Inferior parietal cortex (tissue), 1 donor: ENCODE data around the gene EYS.
A peak's percentile ranks its signal among the peaks of the same experiment; 100 is the strongest.

Source experiments
- DNase-seq: peaks from one replicate; pipeline ENCODE4 v3.0.0-alpha.2; 2016; ENCODE audit errors: extremely low spot score

The EYS gene

DNA sequence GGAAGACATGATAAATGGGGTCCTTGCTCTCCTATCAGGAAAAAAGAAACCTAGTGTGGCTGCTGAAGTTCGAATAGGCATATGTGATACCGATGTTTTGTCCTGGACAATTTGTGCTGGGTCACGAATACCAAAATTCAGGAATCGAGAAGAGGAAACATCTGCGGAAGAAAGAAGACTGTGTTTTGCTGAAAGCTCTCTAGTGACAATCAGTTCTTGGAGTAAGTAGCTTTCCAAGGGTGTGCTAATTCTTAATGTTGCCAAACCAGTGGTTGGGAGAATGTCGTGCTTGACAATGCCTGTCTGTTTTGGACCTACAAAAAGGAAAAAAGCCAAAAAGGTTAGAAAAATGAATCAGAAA, 1115.4 kb downstream of the EYS start:
- DNase-seq: no peak

DNA sequence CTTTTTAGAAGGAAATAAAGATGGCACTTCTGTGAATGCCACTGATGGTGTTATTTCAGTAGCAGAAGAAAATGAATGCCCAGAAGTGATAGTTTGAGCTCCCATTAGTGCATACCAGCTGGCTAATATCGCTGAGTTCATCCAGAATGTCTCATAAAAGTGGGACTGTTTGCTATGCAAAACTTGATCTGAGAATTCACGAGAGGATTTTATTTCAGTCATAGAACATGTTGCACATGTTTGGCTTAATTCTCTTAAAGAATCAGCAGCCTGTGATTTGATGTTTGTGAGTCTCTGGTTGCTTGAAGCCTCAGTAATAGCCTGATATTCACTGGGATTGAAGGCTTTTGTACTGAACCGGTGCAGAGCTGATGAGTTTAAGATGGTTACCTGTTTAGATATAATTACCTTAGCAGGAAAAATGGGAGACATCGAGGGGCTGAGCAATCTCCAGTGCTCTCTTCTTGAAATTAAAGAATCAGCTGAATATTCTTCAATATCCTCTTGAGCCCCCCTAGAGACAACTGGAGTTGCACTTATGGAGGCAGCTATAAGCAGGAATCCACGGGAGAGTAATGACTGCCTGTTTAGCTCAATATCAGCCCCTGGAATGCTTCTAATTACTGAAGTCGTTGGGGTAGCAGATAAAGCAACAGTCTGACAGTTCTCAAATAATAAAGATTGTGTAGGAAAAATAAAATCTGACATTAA, 1115.9 kb downstream of the EYS start:
- DNase-seq: no peak

DNA sequence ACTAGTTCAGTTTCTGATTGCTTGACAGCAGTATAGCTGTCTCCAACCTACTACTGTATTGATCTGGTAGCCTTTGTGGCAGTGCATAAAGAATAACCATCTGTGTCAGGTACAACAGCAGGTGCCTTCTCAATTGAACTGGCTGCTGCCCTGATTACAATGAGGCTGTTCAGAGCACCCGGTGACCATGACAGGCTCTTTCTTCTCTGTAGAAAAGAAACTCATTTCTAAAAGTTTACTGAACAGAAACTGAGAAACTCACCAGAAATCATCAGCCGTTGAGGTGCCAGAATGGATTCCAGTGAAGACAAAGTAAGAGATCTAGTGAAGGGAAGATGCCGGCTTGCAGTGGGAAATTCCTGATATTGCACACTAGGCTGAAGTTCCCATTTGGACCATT, 1117.1 kb downstream of the EYS start:
- DNase-seq: no peak

DNA sequence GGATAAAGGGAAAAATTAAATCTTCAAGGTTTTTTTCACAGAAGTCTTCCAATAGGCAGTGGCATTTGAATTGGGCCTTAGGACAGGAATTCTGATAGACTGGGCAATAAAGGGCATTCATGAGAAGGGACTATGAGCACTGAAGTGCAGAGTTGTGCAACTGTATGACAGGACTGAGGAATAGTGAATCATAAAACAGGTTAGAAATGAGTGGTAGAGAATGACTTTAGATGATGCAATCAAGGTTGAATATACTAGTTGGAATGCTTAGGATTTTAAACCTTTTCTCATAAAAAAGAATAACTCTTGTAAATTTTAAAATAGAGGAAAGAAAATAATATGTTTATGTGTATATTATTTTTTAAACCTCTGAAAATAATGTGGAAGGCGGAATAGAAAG, 1126.7 kb downstream of the EYS start:
- DNase-seq: no peak

DNA sequence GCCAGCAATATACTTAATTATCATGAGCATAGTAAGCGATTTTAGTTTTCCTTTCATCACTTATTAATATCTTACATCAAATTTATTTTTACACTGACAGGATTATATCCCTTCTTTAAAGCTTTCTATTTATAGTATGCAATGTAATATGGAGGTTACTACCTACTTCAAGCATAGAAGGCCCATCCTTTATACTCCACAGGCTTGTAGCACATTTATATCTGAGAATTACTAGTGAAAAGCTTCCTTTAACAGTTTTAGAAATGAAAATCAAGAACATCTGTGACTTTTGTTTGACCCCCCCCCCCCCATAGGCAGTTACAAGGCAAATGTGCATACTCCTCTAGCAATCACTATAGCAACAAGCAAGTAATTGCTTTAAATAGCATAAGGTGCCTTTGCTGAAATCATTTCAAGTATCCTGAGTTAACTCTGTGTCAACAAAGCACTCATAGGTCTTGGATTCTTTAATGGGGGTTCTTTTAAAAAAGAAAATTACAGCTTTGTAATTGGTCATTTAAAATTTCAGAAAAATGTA, 1153.7 kb downstream of the EYS start:
- no peak for DNase-seq

DNA sequence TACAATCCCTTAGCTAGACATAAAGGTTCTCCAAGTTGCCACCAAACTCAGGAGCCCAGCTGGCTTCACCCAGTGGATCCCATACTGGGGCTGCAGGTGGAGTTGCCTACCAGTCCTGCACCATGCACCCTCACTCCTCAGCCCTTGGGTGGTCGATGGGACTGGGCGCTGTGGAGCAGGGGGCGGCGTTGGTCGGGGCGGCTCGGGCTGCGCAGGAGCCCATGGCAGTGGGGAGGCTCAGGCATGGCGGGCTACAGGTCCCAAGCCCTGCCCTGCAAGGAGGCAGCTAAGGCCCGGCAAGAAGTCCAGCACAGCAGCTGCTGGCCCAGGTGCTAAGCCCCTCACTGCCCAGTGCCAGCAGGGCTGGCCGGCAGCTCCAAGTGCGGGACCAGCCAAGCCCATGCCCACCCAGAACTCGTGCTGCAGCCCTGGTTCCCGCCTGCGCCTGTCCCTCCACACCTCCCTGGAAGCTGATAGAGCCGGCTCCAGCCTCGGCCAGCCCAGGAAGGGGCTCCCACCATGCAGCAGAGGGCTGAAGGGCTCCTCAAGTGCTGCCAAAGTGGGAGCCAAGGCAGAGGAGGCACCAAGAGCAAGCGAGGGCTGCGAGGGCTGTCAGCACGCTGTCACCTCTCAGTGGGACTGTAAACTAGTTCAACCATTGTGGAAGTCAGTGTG, 1159.3 kb downstream of the EYS start:
- no peak for DNase-seq

DNA sequence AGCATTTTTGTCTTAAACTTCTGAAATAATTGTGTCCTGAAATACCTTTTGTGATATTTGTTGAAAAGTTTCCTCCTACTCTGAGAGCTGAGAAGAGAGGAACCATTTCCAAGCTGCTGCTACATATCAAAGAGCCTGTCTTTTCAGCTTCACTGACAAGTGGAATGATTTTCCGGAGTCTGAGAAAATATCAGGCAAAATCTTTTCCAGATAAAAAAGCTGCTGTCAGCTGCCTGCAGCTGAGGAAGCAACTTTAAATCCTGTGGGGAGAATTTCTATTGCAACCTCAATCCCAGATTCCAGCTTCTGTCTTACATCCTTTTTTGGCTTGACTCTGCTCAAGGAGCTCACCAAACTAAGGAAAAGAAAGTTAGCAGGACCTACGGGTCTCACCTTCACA, 1167.1 kb downstream of the EYS start:
- no peak for DNase-seq

DNA sequence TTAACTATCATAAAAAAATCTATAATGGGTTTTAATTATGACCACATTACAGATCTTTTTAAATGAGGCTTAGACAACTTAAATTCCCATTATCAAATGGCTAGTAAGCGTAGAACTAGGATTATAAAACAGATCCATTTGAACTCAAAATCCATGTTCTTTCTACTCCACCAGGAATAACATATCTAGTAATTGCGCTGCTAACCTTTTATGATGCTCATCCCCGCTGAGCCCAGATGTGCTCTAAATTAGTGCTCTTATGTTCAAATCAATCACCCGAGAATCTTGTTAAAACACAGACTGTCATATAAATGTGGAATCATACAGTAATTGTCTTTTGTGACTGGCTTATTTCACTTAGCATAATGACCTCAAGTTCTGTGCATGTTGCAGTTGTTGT, 1168.3 kb downstream of the EYS start:
- DNase-seq: no peak

DNA sequence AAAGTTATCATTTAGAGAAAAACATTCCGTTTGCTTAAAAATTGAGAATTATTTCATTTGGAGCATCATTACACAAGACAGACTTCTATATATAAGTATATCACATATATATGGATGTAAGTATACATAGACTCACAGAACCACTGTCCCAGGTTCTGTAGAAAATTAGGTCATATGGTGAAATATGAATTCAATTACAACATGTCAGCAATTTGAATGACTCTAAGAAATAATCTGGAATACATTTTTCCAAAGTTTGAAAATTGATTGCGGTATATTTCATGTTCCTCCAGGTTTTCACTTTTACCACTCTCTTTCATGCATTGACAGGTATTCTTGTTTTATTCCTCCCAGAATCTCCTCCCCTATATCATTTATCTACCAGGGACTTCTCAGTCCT, 1179.1 kb downstream of the EYS start:
- no peak for DNase-seq

DNA sequence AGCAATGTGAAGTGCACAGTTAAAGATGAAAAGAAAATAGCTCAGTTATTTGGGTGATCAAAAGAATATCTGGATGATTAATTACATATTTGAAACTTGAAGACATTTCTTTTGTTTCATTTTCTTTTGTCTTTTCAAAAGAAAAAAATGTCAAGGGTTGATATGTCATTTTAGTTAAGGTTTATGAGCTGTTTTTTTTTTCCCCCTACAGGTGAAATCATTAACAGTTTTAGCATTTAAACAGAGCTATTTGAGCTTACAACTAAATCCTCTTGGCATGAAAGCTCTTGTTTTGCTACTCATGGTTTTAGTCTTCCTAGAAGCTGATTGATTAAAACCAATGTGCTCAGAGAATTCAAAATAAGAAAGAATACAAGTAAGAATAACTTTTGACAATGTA, 1184.2 kb downstream of the EYS start:
- no peak for DNase-seq

DNA sequence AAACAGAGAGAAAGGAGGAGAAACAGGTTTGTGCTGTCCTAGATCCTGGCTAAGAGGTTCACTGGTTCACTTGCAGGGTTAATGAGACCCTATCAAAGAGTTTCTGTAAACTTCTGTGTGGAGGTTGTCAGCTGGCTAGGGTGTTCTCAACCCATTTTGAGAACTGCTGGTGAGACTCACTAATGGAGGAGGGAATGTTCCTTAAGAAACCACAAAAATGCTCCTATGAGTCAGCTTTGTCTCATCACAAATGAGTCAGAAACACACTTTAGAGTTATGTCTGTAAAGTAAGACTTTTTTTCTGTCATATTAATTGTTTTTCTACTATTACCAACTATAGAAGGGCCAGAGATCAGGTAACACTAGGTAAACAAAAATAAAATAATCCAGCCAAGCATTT, 1187.0 kb downstream of the EYS start:
- peak; percentile 36 for DNase-seq

DNA sequence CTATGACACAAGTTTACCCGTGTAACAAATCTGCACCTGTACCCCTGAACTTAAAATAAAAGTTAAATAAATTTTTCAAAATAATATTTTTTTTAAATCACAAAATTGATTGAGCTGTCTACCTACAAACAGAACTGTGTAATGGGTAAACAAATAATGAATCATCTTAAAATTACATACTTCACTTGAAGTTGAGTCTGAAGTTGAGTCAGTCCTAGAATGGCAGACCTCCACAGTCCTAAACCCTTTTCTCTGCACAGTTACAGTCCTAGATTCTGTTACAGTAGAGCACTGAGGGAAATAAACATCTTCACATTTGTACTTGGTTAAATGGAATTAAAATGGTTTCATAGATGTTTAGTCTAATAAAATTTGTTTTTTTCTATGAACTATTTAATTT, 1190.6 kb downstream of the EYS start:
- DNase-seq: no peak

DNA sequence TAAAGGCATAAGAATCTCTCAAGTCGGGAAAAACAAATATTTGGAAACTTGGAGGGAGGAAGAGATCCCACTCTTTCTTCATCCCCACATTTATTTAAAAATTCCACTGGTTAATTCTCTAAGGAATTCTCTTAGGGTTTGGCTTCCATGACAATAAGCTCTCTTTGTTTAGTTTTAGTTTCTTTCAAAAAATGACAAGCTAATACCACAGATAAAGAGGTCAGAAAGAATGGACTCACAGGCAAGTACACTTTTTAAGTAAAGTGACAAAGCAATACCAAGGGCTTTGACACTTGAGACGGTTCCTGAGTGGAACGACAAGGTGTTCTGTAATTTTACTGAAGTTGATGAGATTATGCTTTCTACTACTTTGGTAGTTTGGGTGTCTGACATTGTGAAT, 1199.4 kb downstream of the EYS start:
- DNase-seq: no peak

DNA sequence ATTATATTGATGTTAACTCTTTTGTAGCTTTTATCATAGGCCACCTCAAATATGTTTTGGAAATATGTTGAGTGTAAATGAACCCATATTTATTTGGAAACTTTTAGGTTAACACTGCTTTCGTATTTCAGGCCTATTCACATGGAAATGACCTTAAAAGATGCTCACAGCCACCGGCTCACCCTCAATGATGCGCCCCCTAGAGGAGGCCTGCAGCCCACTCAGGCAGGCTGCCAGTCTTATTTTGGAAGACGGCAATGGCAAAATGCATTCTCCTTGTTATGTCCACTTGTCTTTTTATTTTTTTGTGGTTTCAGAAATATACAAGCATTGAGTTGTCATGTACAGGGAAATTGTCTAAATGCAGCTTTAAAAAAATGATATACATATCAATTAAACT, 1201.7 kb downstream of the EYS start:
- DNase-seq: no peak

DNA sequence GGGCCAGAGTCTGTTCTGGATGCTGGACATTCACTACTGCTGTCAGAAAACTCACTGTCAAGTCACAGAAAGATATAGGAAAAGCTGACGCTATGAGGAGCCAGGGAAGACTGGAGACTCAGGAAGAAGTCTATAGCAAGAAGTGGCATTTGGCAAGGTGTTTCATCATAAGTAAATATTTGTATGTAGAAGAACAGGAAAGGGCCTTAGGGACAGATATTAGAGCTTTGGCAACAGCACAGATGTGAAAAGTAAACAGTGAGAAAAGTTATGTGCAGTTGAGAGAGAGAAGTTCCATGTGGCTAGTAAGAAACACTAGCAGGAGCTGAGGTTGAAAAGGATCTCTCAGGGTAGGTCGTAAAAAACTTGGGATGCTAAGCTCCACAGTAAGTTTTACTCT, 1202.5 kb downstream of the EYS start:
- DNase-seq: no peak

DNA sequence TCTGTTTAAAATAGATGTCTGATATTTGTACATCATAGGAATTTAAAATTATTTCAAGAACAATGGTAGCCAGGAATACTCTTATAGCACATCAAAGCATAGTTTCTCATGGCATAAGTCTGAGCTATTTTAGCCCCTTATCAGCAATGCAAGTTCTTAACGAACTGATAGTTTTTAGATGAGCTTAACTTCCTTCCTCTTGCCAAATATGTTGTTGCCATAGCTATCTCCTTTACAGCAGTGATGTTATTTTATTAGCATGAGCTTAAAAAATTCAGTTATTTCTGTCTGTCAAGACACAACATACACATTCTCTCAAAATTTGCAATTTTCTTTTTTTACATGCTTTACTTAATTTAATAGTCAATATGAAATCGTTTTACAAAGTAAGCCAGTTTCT, 1204.2 kb downstream of the EYS start:
- no peak for DNase-seq

DNA sequence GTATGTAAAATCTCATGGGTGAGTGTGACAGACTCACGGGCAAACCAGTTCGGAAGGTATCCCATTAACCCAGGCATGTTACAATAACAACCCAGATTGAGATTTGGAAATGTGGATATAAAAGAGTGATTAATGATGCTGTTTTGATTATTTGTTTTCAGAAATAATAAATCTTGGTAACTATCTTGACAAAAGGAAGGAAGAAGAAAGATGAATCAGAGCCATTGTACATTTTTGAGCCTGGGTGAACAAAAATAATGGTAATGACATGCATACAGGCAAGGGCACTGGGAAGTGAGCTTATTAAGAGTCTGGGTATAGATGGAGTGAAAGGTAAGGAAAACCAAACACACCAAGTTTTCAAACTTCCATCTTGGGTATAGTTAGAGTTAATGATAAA, 1209.4 kb downstream of the EYS start:
- DNase-seq: no peak

DNA sequence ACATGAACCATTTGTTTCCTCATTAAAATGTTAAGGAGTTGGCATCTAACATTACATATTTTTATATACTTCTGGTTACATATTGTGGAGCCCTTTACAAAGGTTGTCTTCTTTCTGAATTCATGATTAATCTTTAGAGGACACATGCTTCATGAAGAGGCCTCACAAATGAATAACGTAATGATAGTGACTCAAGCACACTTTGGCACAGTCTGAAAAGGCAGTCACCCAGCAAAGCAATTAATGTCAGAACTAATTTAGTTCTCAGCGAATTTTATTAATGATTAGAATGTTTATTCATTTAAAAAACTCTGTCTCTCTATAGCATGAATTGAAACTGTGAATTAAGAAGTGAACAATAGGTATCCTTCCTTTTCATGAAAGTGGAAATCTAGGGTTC, 1217.3 kb downstream of the EYS start:
- DNase-seq: no peak

DNA sequence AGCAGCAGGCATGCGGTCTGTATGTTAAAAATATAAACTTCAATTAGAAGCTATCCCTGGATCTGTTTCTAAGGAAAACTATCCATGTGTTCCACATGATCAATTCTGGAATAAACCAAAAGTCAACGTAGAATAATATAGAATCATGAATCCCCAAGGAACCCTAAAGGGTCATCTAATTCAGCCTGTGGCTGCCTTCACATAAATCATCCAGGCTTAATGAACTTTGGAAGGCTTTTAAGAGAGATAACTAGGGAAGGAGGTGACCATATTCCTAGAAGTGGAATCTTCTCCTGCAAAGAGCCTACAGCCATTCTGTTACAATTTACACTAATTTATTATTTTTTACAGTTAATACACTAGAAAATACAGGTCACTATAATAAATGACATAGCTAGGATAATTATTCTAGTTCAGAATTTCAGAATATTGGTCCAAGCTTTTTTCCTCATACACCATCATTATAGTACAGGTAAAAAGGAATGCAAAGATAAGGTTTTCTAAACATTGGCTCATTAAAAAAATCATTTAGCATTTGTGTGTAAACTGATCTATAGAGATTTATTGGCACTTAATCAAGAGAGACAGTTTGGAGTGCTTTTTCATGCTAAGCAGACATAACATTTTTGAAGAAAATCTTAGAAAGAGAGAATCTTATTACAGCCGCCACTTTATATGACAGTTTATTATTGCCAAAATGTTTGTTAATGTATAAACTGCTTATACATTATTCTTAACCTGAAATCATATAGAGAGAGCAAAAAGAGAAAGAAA, 1220.3 kb downstream of the EYS start:
- DNase-seq: no peak

DNA sequence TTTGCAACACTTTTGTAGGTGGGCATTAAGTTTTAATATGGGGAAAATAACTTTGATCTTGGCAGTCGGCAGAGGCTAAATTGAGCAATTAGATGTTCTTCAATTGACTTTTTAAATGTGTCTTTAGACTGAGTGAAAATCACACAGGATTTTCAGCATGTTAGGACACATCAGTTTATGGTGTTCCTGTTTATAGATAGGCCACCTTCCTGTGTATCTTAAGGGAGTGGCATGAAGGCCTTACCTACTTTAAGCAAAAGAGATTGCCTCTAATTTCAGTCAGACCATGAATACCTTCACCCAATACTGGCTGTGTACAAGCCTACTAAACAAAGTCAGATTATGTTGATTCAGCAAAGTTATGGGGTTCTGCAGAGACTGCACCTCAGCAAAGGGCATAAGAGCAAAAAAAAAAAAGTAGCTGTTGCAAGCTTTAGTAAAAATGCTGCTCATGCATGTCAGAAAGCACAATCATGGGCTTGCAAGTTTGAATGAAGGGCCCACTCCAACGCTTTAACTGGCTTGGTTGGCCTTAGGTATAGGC, 1223.0 kb downstream of the EYS start:
- DNase-seq: no peak

DNA sequence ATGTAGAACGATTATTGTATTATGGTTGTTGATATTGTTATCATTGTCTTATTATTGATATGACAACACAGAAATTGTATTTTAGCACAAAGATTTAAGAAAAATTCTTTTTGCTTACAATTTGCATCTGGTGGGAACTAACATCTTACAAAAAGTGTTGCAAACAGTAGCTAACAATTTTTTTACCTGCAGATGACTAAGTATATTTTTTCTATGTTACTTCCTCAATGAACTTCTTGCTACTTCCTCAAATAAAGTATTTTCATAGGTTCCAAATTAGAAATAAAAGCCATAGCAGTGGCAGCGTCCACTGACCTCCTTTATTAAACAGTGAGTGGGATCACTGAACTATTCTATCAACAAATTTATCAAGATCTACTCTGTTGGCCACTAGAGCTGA, 1224.4 kb downstream of the EYS start:
- DNase-seq: no peak

DNA sequence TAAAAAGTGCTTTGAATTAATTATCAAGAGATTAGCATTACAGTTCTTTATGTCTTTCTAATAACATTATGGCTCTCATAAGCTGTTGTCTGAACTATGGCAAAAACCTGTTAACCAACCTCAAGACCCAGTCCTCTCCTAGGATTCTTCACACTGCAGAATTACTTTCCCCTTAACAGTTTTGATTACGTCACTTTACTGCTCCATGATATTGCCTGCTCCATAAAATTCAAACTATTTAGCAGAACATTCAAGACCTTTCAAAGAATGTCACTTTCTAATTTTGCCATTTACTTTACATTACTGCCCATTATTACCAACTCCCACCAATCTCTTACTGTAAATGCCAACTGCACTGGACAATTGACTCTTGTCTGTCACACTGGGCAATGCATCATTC, 1227.9 kb downstream of the EYS start:
- DNase-seq: no peak

DNA sequence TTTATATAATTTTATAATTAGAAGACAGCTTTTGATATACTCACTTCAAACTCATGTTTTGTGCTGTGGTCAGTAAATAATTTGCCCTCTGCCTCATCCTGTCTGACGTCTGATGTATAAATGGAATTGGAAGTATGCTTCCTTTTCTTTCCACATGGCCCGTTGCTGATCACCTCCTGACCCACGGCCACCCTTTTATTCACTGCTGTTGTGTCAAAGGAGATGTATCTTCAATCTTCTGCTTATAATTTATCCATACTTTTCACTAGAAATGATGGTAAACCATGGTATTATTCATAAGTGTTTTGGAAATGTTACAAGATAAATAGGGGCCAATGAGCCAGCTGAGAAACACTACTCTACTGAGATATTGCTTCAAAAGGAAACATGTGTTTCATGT, 1229.6 kb downstream of the EYS start:
- DNase-seq: no peak
